HepG2 (cell line): Measurements from ENCODE around the gene DIP2C. TPM values are rescaled to one million over a fixed set of nuclear protein-coding genes. Genes with fewer than 3 reads are reported as not detected.

ENCODE experiments used
- ATAC-seq: fragments of 200-7000 bp; cut with Tn5 transposase; 3 replicates; pipeline ENCODE4 v1.9.1; 2020; ENCODE audit warnings: mild to moderate bottlenecking, moderate library complexity
- BruUV-seq: library from RNA; stranded (reverse); fragments of 400-500 nt; replicated peaks from 2 replicates; lab custom pipeline; 2021; lab: Mats Ljungman, UMichigan
- CTCF ChIA-PET: fragments of 300-600 bp; formaldehyde crosslinking; extraction: SDS; loops from one replicate; lab custom pipeline; 2021; ENCODE audit warnings: low total read pairs, inconsistent platforms, low intra/inter-chr PET ratio; lab: Yijun Ruan, JAX
- POLR2A ChIA-PET: fragments of 350-600 bp; sonication (Branson Sonifier 250); formaldehyde crosslinking; loops from one replicate; lab custom pipeline; 2020; ENCODE audit warnings: antibody characterized with exemption, inconsistent platforms; lab: Yijun Ruan, JAX
- DNase-seq: peaks from one replicate; pipeline ENCODE4 v3.0.0-alpha.2; 2015; ENCODE audit warnings: low spot score
- FAIRE-seq: peaks from 3 replicates; lab custom pipeline; 2011; peaks lifted over from hg19 to GRCh38; lab: Jason Lieb, UNC
- H2AFZ ChIP-seq: one replicate; pipeline ENCODE4 v1.6.1; 2011; ENCODE audit warnings: low read length, inconsistent platforms
- H3K27ac ChIP-seq: fragments of 300-600 bp; 3 replicates; pipeline ENCODE4 v1.8.0; 2011; ENCODE audit warnings: mixed run types, mild to moderate bottlenecking, mixed read lengths, low read length, inconsistent platforms; ENCODE audit not compliant: insufficient read depth; ENCODE audit errors: extremely low read length
- H3K27me3 ChIP-seq, 2 experiments: fragments of 200-600 bp in 1 of 2; 2 replicates in 1 of 2; 3 replicates in 1 of 2; pipeline versions ENCODE4 v1.6.0 to v1.8.0; 2011; ENCODE audit warnings: low read length in 2 of 2, mild to moderate bottlenecking in 2 of 2, moderate library complexity in 2 of 2, inconsistent platforms in 1 of 2; ENCODE audit not compliant: insufficient read depth in 2 of 2, control insufficient read depth in 1 of 2
- H3K36me3 ChIP-seq, 2 experiments: fragments of 200-600 bp in 1 of 2; replicated peaks in 1 of 2; 2 replicates in 1 of 2; 3 replicates in 1 of 2; pipeline versions ENCODE4 v1.5.1 to v1.8.0; 2011; ENCODE audit warnings: low read length in 2 of 2, inconsistent platforms in 1 of 2; ENCODE audit not compliant: insufficient read depth in 2 of 2, control insufficient read depth in 1 of 2
- H3K4me1 ChIP-seq: 2 replicates; pipeline ENCODE4 v1.5.1; 2012; ENCODE audit warnings: low read length, inconsistent platforms; ENCODE audit not compliant: insufficient read depth
- H3K4me2 ChIP-seq: 2 replicates; pipeline ENCODE4 v1.6.0; 2011; ENCODE audit warnings: low read depth, low read length, inconsistent platforms
- H3K4me3 ChIP-seq, 3 experiments: fragments of 200-600 bp in 1 of 3; sonication (generic), shearing (Covaris generic) in 1 of 3; replicated peaks in 1 of 3; 2 replicates each; pipeline ENCODE4 v1.5.1; 2011 to 2016; ENCODE audit warnings: low read length in 3 of 3, inconsistent platforms in 2 of 3, low read depth in 2 of 3, mild to moderate bottlenecking in 2 of 3, control low read depth in 1 of 3, mixed read lengths in 1 of 3; ENCODE audit not compliant: insufficient read depth in 1 of 3
- H3K79me2 ChIP-seq: one replicate; pipeline ENCODE4 v1.6.1; 2011; ENCODE audit warnings: low read length, inconsistent platforms; ENCODE audit not compliant: insufficient read depth
- H3K9ac ChIP-seq: 2 replicates; pipeline ENCODE4 v1.6.0; 2011; ENCODE audit warnings: mild to moderate bottlenecking, low read depth, low read length, inconsistent platforms; ENCODE audit not compliant: insufficient read depth
- H3K9me3 ChIP-seq: 2 replicates; pipeline ENCODE4 v1.5.1; 2012; ENCODE audit warnings: mild to moderate bottlenecking, low read length
- H4K20me1 ChIP-seq: 2 replicates; pipeline ENCODE4 v1.6.0; 2011; ENCODE audit warnings: inconsistent platforms, mild to moderate bottlenecking, low read length, moderate library complexity; ENCODE audit not compliant: insufficient read depth
- CTCF ChIP-seq: sonication (generic); formaldehyde crosslinking; IDR thresholded peaks from 2 replicates; pipeline ENCODE4 v1.5.0; 2020; ENCODE audit warnings: mild to moderate bottlenecking, missing genetic modification reagents, moderate library complexity
- KAT2B ChIP-seq: fragments of 150-350 bp; IDR thresholded peaks from 2 replicates; pipeline ENCODE4 v1.6.1; 2014; ENCODE audit warnings: low read depth, low read length, borderline replicate concordance
- MXD1 ChIP-seq: sonication (generic); formaldehyde crosslinking; IDR thresholded peaks from 2 replicates; pipeline ENCODE4 v1.4.0; 2020; ENCODE audit warnings: mild to moderate bottlenecking, missing genetic modification reagents
- PRMT3 ChIP-seq: sonication (generic); formaldehyde crosslinking; IDR thresholded peaks from 2 replicates; pipeline ENCODE4 v1.8.1; 2022; ENCODE audit warnings: low read depth, mild to moderate bottlenecking, moderate library complexity, missing genetic modification reagents, borderline replicate concordance
- STAT6 ChIP-seq: sonication (generic); formaldehyde crosslinking; IDR thresholded peaks from 2 replicates; pipeline ENCODE4 v1.4.0; 2020; ENCODE audit warnings: missing genetic modification reagents, mild to moderate bottlenecking, borderline replicate concordance
- ZBTB37 ChIP-seq: sonication (generic); formaldehyde crosslinking; IDR thresholded peaks from 2 replicates; pipeline ENCODE4 v1.4.0; 2020; ENCODE audit warnings: mild to moderate bottlenecking, missing genetic modification reagents
- ZNF275 ChIP-seq: sonication (generic); formaldehyde crosslinking; IDR thresholded peaks from 2 replicates; pipeline ENCODE4 v1.8.0; 2022; ENCODE audit warnings: missing genetic modification reagents, mild to moderate bottlenecking, inconsistent platforms, borderline replicate concordance
- ZSCAN25 ChIP-seq: sonication (generic); formaldehyde crosslinking; IDR thresholded peaks from 2 replicates; pipeline ENCODE4 v1.8.0; 2022; ENCODE audit warnings: mild to moderate bottlenecking, missing genetic modification reagents
- WGBS: methylation state at CpG from one replicate; pipeline ENCODE4 v1.1.6; 2017; ENCODE audit warnings: low lambda C conversion rate; 5-methylcytosine and 5-hydroxymethylcytosine counted together
- in situ Hi-C: cut with HindIII; loops from 2 replicates; pipeline ENCODE4 v1.10.0; 2017; ENCODE audit warnings: low pct_unique_long_range_greater_than_20kb; ENCODE audit not compliant: extremely low pct_ligation_motif_present
- intact Hi-C: fragments of 100-400 bp; cut with micrococcal nuclease; formaldehyde crosslinking; loops from one replicate; pipeline ENCODE4 v1.10.0; 2022; ENCODE audit not compliant: unreplicated experiment
- polyA plus RNA-seq, 8 experiments: library from polyadenylated mRNA; depleted of rRNA in 3 of 8; stranded (reverse) in 7 of 8; unstranded in 1 of 8; fragments of >200 nt; fragmentation: Illumina TruSeq in 4 of 8; extraction: Trizol in 4 of 8; gene quantifications; 2 replicates each; pipeline versions ENCODE4 v1.2.1 to v1.2.3, GENCODE V29; 2011 to 2016; ENCODE audit warnings: low read depth in 4 of 8, missing spikeins in 1 of 8, mixed read lengths in 1 of 8; ENCODE audit not compliant: insufficient read depth in 1 of 8
- total RNA-seq, 5 experiments: library from RNA; depleted of rRNA; stranded (reverse); fragments of >200 nt; fragmentation: Illumina TruSeq; extraction: Trizol; gene quantifications; 2 replicates each; pipeline ENCODE4 v1.2.3, GENCODE V29; 2016; ENCODE audit warnings: low read depth in 1 of 5

DIP2C gene
- total and polyA plus RNA-seq, 2 of the 13 experiments (the other 11 are each of a cell fraction or from before 2014, with no cell fraction given) = 2.2 to 2.7 TPM

- no peak overlapping the region for H3K4me3 ChIP-seq
- ATAC-seq (no peak), FAIRE-seq (no peak), DNase-seq (no peak)
- no peak overlapping the region for H3K9ac ChIP-seq
- no peaks in the 10 kb centered on the region for H3K9me3 ChIP-seq
- no peaks in the 10 kb centered on the region for H3K4me1 ChIP-seq
- intact Hi-C loops = no loop called here
- in situ Hi-C loops = no loop called here
- H3K27me3 ChIP-seq = no peaks in the 10 kb centered on the region
- ChIA-PET CTCF (no interaction called here), POLR2A (no interaction called here)
- H3K79me2 ChIP-seq = no peaks in the 10 kb centered on the region
- no peak overlapping the region for H3K27ac ChIP-seq
- H3K36me3 ChIP-seq = 0 out of 5 replicates have a peak, but pooled peaks cover 3 to 21% of the 10 kb centered on the region in 2 experiments
- no peak overlapping the region for H3K4me2 ChIP-seq
- WGBS = 75% methylated on average over 2 of the region's 7 CpGs
- no peak overlapping the region for H2AFZ ChIP-seq
- no TSS peak for BruUV-seq
- no peaks in the 10 kb centered on the region for H4K20me1 ChIP-seq
- TF ChIP-seq PRMT3 (CRISPR knock-in tag) (no peak), ZNF275 (no peak), STAT6 (CRISPR knock-in tag) (no peak), MXD1 (CRISPR knock-in tag) (no peak), KAT2B (no peak), ZBTB37 (no peak), ZSCAN25 (CRISPR knock-in tag) (no peak), CTCF (CRISPR knock-in tag) (no peak)
Measured at GRCh38 chr10:282294-283139, 407.0 kb downstream of the DIP2C start.
